ENCODE results near the gene RFNG.

The RFNG gene, protein sequence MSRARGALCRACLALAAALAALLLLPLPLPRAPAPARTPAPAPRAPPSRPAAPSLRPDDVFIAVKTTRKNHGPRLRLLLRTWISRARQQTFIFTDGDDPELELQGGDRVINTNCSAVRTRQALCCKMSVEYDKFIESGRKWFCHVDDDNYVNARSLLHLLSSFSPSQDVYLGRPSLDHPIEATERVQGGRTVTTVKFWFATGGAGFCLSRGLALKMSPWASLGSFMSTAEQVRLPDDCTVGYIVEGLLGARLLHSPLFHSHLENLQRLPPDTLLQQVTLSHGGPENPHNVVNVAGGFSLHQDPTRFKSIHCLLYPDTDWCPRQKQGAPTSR

DNA sequence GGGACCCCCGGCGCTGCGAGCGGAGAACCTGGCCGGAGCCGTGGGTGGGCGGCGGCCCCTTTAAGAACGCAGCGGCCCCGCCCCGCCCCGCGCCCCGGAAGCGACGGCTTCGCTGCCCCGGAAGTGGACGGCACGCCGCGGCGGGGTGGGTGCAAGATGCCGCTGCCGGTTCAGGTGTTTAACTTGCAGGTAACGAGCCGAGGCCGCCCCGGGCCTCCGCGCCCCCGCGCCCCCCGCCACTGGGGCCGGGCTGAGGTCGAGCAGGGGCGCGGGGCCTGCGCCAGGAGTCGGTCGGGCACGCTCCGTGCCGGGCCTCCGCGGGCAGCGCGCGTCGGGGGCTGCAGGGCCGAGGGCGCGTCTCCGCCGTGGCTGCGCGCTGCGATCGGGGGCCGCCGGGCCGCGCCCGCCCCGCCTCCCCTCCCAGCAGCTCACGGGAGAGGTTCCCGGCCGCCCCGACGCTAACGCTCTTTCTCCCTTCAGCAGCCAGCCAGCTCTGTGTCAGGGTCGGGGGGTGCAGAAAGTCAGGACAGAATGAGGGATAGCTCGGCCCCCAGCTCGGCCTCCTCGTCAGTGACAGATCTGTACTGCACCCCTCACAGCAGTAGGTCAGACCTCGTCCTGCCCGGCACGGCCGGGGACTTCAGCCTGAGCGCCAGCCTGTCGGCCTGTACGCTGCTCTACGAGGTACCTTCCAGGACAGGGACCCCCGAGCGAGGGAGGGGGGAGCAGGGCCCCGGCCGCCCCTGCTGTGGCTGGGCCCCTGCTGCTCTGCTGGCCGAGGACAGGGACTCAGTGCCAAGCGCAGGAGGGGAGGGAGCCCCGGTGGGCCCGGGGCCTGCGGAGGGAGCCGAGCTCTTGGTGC lies at the start of gene RFNG, which contains the start of gene GPS1:
Gene RFNG (minus strand): TSS at position 36 of the 862 bp plus-strand sequence. CDS start 45 bp downstream, outside the sequence.
Gene GPS1 (plus strand): TSS at position 123 of the 862 bp plus-strand sequence. CDS start 34 bp downstream, at position 157.
- peak; percentile 79 for DNase-seq (ENCODE audit: low read depth)

GRCh38 chr17:82101301-82101715 lies 49.7 kb upstream of the RFNG start:
- DNase-seq (ENCODE audit: low read depth), result no peak

GRCh38 chr17:82100502-82101298 lies 49.1 kb upstream of the RFNG start:
- DNase-seq (ENCODE audit: low read depth), result no peak

GRCh38 chr17:82098939-82099763 lies 47.5 kb upstream of the RFNG start:
- no peak for DNase-seq (ENCODE audit: low read depth)

DNA sequence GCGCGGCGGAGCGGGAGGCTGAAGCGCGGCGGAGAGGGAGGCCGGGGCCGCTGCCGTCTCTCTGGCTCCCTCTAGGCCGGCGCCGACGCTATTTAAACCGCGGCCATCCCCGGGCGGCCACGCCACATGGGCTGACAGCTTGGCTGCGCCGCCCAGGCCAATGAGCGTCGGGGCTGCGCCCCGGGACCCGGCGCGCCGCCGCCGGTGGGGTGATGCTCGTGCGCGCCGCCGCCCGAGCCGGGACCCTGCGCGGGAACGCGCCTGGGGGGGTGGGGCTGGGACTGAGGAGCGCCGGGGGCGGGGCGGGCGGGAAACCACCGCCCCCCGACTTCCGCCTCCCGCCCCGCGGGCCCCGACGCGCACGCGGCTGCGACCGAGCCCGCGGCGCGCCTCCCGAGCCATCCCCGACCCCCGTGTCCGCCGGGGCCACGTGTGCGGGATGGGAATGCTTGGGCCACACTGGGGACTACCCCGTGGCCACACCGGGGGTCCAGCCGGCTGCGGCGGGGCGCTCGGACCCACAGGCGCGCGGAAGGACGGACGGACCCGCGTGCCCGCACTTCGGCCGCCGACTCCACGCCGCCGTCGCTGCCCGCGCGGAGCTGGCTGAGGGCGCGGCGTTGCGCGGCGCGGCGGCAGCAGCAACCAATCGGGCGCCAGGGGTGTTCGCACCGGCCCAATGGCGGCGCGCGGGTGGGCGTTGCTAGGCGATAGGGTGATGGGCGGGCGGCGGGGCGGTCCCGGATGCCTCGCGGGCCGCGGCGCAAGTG lies 46.7 kb upstream of the RFNG start, which contains the start of gene FASN:
Gene FASN (minus strand): TSS at position 68 of the 770 bp plus-strand sequence. CDS start 1,791 bp downstream, outside the sequence.
- DNase-seq (ENCODE audit: low read depth), result peak; percentile 88

- no peak for DNase-seq (ENCODE audit: low read depth)
Measured at GRCh38 chr17:82097919-82098168, 46.2 kb upstream of the RFNG start.

- no peak for DNase-seq (ENCODE audit: low read depth)
Measured at GRCh38 chr17:82097184-82097918, 45.7 kb upstream of the RFNG start.

DNA sequence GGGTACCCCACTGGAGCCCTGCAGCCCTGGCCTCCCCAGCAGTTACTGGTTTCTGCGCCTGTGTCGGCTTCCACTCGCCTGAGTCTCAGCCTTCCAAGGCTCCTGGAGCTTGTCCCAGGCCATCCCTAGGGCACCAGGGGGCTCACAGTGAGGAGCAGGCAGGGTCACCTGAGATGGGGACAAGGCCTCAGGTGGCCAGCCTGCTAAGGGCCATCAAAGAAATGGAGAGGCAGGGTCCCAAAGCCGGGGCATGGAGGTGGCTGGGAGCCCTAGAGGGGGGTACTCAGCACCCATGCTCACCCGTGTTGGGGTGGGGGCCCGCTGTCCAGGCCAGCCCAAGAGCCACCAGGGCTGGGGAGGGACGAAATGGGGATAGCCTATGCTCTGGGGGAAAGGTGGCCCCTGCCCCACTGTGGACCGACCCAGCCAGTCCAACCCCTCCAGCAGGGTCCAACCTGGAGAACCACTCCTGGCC lies 45.1 kb upstream of the RFNG start:
- no peak for DNase-seq (ENCODE audit: low read depth)

DNA sequence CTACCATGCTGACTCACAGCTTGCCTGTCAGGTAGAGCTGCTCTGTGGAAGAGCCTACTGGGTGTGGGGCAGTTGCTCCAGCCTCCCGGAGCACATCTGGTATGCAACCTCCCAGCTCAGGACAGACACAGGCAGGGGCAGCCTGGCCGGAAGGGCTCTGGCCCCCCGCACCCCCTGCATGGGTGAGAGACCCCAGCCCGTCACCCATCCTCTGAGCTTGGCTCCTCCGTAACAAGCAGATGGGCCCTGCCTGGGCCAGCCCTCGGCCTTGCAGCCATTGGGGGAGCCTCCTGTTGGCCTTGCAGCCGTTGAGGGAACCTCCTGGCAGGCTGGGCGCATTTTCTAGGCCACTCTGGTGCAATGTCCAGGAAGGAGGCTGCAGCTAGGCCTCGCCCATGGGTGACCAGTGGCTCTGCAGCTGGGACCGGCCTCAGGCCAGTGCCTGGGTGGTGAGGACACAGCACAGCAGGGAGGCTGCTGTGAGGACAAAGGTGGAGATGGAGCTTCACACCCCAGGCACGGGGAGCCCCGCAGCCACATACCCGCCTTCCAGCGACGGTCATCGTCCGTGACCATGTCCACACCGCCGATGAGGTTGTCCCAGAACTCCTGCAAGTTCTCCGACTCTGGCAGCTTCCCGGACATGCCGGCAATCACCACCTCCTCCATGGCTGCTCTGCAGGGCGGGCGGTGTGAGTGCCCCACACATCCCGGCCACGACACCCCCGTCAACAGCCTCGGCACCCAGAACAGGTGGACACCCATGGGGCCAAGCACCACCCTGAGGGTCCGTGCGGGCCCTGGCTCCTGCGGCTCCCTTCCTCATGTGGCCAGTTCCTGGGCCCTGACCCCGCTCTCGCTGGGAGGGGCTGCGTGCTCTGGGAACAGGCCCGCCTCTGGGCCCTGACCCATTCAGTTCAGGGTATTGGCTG lies 44.4 kb upstream of the RFNG start:
- no peak for DNase-seq (ENCODE audit: low read depth)

DNA sequence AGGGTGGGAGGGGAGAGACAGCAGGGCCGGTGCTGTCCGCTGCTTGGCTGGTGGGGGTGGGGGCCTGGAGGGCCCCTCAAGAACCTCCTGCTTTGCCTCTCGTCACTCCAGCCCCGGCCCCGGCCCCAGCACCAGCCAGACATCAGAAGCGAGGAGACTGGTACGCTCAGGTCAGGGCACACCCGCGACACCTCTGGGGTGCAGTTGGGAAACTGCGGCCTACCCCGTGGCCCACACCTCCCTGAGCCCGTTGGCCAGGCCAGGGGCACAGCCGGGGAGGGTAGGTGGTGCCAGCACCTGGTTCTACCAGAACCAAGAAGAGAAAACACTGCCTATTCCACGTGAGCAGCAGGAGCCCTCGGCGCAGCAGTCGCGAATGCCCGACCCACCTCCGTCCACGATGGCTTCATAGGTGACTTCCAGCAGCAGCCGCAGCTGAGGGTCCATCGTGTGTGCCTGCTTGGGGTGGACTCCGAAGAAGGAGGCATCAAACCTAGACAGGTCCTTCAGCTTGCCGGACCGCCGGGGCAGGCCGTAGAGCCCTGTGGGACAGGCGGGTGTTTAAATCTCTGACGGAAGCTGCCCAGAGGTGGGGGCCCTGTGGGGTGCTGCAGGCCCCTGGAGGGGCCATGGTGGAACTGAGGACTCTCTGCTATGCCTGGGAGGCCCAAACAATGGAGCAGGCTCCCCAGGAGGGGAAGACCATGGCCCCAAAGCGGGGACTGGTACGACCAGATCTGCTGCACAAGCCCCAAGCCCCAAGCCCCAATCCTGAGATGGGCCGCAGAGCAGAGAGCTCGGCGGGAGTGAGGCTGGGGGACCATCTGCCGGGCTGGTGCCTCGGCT lies 43.5 kb upstream of the RFNG start:
- no peak for DNase-seq (ENCODE audit: low read depth)

GRCh38 chr17:82092995-82093751 lies 41.6 kb upstream of the RFNG start:
- DNase-seq (ENCODE audit: low read depth), result no peak

DNA sequence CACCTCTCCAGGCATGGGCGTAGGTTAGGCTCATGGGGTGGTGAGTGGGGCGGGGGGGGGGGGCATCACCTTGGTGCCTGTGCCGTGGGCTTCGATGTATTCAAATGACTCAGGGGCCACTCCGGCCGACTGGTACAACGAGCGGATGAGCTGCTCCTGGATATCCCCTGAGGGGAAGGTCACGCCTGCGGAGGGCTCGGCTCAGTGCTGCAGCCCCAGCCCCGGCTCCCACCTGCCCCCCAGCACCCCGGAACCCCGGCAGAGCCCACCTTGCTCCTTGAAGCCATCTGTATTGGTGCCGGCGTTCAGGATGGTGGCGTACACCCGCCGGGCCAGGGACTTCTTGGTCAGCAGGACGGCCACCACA lies 41.0 kb upstream of the RFNG start:
- no peak for DNase-seq (ENCODE audit: low read depth)

DNA sequence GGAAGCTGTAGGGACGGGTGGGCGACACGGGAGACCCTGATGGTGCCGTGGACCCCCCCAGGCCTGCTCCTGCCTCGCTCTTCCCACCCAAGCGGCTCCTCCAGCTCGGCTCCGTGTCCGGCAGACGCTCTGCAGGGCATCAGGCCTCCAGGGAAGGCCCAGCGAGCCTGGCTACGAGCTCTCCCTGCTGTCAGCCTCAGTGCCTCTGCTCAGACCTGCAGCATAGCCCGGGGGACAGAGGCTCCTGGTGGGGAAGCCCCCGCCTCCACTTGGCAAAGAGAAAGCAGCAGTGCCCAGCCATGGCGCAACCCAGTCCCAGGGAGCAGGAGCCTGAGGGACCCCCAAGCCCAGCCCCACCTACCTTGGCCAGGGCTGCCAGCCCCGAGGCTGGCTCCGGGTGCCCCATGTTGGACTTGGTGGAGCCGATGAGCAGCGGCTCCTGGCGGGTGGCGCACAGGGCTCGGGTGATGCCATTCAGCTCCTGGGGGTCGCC lies 40.5 kb upstream of the RFNG start:
- DNase-seq (ENCODE audit: low read depth), result no peak

GRCh38 chr17:82091264-82092066 lies 39.9 kb upstream of the RFNG start:
- no peak for DNase-seq (ENCODE audit: low read depth)

GRCh38 chr17:82090549-82091263 lies 39.1 kb upstream of the RFNG start:
- no peak for DNase-seq (ENCODE audit: low read depth)
